ENCODE data around the gene GMPR.

GMPR gene

DNA sequence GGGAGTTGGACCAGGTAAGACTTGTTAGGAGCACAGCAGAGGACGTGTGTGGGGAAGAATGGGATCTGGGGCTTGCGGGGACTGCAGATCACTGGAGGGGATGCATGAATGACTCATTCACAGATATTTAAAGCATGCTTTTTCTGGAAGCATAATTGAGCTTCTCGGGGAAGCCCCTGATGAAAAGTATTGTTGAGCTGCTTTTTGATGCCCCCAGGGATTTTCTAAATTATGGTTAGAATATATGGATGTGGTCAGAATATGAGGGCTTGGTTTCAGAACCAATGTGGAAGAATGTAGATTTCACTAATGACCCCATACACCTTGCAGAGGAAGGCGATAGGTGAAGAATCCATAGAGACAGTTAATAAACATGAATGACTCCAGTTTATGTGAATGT, 36.1 kb downstream of the GMPR start:
- no peak for DNase-seq

DNA sequence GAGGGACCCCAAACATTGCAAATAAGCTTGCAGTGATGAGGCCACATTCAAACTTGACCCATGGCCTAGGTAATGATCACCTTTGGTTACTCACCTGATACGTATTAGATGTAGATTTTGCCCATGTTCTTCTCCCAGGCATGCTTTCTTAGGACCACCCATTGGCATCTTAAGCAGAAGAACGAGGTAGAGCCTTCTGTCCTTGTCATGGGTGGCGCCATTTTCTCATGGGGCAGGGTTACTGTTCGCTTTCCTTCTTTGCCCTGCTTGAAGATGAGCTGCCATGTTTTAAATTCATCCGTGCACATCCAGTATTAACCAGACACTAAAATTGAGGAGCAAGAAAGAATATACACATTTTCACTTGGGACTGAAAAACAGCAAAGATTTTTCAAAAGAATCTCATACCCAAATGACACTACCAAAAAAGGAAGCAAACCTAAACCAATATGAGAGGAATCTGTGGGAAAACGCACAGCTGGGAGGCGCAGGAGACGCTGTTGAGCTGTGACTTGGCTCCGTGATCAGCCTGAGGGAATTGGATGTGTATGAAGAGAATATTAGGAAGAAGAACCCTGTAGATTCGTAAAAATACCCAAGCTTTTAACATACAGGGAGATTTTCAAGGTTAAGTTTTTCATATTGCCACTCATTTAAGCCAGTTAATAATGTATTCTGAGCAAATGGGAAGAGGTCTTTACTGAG, 36.6 kb downstream of the GMPR start:
- no peak for DNase-seq

DNA sequence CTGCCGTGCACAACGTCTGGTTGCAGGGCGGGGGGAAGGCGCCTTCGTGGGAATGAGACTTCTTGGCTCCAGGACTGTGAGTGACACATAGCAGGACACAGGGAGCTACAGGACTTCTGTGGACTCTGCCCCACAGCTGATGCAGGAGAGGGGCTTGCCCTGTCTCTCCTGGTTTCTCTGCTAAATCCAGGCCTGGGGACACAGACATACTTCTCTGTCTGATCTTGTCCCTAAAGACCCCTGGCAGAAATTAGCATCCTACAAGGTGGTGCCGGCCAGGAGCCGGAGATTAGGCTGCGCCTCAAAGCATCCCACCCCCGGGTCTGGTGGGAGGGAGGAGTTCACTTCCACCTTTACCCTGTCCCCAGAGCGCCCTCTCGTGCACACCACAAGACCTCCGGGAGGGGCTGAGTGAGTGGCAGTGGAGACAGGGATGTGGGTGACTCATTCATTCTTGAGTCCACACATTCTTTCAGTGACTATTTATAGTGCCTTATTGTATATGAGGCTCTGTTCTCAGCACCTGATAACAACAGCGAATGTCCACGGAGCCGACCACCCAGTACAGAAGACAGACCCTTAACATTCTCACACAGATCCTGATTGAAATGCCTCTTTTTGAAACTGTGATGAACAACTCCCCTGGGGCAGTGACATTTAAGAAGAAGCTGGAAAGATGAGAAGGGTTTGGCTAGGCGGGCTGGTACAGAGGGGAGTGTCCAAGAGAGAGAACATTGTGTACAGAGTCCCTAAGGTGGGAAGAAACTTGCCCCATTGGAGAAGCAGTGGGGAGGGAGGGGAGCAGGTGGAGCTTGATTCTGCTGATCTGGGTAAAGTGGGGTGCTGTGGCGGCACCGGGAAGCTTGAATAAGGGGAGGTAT, 39.0 kb downstream of the GMPR start:
- DNase-seq = peak in 1 of 5 experiments; percentile 31

DNA sequence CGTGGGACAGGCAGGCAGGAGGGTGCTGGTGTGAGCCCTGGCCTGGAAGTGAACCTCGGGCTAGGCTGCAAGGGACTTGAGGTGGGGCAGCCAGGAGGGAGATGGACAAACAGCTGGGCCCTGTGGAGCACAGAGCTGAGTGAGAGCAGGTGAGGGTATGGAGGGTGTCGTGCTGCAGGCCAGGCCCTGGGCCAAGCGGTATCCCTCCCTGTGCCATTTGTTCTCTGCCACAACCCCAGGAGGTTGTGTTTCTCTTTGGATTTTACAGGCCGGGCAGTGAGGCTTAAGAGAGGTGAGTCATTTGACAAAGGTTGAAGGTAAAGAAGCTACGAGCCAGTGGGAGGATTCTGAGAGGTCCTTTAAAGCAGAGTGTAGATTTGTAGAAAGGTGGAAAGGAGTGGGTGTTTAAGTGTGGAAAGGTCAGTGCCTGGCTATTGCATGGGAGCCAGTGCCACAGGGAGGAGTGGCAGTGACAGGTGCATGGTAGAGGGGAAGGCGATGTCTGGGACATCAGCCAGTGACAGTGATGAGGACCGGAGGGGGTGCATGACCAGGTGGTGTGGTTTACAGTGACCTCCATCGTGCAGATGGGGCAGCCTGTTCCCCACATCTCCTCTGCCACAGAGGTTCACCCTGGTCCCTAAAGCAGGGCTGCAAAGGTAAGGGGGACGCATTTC, 39.8 kb downstream of the GMPR start:
- no peak for DNase-seq

DNA sequence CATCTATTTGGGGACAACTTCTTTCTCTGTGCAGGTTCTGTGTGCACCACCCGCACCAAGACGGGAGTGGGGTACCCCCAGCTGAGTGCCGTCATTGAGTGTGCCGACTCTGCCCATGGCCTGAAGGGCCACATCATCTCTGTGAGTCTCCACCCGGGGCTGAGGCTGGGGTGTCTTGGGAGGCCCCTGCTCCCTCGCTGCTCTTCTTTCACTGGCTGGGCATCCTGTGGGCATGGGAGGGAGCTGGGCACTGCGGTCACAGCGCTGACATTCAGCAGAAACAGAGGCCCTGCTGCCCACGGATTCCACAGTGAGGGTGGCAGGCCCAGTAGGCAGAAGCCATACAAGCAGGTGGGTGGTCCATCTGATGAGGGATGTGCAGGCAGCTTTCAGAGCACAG, 40.4 kb downstream of the GMPR start:
- DNase-seq = no peak

DNA sequence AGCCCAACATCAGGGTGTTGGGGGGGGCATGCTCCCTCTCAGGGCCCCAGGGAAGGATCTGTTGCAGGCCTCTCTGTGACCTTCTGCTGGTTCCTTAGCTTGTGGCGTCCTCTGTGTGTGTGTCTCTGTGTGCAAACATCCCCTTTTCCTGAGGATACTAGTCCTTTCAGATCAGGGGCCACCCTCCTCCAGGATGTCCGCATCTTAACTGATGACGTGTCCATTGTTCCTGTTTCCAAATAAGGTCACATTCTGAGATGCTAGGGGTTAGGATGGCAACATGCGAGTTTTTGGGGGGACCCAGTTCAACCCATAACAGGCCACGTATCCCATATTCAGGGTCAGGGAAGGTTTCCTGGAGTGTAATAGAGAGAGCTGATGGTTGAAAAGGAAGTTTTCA, 40.9 kb downstream of the GMPR start:
- DNase-seq = no peak

DNA sequence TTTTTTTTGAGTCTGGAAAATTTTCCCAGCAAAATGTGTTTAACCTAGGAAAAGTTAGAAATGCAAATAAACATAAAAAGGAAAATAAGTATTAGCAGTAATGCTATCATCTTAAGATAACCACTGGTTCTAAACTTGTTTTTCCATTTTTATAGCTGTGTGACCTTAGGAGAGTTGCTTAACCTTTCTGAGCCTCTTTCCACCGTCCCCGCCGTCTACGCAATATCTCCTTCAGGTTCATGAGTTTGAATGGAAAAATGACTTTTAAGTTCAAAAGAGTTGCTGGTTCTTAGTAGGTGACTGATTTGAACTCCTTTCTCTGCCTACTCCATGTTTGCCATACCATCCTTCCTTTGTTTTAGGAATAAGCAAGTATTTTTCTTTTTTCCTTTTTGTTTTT, 44.0 kb downstream of the GMPR start:
- DNase-seq = no peak

DNA sequence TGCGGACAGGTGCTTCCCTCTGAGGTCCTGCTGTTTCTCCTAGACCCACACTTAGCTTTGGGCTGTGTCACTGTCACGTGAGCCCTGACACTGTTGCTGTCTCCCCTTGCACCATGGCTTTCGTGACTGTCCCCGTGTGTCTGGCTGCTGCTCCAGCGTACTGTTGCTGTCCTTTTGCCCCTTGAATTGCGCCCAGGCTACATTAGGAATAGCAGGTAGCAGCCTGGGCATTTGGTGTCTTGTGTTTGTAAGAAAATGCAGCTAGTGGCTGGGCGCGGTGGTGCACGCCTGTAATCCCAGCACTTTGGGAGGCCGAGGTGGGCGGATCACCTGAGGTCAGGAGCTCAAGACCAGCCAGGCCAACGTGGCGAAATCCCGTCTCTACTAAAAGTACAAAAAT, 46.1 kb downstream of the GMPR start:
- no peak for DNase-seq

DNA sequence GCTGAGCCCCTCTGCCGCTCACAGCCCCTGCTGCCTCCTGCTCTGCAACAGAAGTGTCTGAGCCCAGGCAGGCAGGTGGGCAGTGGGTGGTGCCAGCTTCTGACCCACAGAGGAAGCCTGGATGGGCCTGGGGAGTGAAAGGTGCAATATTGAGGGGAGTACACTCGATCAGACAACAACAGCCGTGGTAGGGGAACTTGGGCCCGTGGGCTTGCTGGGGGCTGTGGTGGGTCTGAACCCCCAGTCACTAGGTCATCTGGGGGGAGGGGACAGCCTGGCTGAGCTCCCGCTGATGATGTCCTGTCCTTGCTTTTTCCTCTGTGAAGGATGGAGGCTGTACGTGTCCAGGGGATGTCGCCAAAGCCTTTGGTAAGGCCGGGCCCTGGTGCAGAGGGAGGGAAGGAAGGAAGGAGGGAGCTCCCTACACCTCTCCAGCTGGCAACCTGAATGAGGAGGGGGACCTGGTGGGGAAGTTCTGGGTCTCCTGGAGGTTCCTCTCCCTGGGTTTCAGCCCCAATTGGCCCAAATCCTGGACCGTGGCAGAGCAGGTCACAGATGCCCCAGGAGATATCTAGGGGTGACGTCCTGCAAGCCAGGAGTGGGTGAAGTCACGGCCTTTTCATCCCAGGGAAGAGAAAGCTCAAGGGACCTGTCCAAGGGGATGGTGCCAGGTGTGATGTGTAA, 47.2 kb downstream of the GMPR start:
- no peak for DNase-seq

DNA sequence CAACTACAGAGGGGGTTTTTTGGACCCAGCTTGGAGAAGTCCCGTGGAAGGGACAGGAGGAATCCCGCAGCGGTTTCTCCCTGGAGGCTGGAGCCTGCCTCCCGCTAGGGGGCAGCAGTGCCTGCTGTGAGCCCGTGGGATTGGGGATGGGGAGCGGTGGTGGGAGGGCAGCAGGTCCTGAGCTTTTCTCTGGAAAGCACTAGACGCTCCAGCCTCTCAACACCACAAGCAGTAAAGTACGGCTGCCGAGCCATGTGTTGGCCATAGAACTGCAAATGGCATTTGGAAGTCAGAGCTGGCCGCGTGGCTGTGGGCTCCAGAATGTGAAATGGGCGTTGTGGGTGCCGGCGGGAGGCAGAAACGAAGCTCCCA, 47.8 kb downstream of the GMPR start:
- peak in 1 of 5 experiments; percentile 17 for DNase-seq

DNA sequence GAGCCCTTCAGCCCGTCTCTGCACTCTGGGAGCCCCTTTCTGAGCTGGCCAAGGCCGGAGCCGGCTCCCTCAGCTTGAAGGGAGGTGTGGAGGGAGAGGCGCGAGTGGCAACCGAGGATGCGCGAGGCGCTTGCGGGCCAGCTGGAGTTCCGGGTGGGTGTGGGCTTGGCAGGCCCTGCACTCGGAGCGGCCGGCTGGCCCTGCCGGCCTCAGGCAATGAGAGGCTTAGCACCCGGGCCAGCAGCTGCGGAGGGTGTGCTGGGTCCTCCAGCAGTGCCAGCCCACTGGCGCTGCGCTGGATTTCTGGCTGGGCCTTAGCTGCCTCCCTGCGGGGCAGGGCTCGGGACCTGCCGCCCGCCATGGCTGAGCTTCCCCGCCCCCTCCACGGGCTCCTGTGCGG, 49.8 kb downstream of the GMPR start:
- no peak for DNase-seq

DNA sequence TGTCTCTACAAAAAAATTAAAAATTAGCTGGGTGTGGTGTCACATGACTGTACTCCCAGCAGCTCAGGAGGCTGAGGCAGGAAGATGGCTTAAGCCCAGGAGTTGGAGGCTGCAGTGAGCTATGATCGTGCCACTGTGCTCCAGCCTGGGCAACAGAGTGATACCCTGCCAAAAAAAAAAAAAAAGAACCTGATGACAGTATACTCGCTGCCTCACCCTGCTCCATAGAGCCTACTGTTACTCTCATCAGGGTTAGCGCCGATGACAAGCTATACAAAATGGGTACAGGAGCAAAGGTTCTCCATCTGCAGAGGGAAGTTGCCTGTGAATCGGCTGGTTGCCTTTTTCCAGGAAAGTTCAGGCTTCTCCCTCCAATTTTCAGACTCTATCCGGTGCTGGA, 53.4 kb downstream of the GMPR start:
- no peak for DNase-seq

DNA sequence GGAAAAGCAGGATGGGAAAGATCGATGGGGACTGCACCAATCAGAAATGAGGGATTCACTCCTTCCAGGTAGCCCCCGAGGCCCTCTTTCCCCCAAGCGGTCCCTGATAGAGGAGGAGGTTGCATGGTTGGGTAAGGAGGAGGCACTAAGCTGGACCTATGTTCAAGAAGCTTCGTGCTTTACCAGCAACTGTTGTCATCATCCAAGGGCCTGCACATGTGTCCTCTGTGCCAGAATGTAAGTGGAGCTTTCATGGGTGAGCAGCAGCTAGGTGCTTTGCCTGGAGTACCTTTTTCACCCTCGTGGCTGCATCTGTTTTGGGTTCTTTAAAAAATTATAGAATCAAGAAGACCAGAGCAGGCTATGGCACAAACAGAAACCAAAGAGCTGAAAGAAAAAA, 54.0 kb downstream of the GMPR start:
- DNase-seq = no peak

DNA sequence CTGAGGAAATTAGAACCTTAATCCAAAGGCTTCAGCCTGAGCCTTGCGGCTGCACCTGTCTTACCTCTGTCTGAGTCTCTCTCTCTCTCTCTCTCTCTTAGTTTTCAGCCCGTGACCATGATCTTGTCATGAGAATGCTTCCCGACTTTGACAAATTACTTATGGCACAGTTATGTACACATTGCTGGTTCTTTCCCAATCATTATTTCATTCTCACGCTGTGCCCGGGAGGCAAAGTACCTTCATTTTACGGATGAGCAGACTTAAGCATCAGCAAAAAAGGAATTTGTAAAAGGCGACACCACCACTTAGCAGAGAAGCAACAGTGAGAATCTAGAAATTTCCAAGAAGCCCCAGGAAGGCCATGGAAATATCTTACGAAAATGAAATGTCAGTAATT, 54.6 kb downstream of the GMPR start:
- DNase-seq = no peak

DNA sequence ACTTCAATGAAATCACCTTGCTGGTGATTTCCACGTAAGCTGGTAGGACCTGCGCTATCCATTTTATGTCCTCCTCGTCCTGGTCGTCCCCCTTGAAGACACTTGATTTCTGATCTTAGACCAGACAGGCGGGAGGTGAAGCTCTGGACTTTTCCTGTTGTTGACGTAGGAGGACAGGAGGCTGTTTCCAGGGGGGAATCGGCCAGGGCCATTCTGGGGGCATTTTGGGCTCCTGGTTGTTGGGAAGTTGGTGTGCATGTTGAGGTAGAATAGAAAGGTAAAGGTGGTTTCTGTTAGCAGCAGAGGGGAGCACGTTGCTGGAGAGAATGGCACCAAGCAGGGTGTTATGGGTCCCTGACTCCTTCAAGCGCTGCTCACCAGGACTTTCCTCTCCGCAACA, 56.0 kb downstream of the GMPR start:
- no peak for DNase-seq

DNA sequence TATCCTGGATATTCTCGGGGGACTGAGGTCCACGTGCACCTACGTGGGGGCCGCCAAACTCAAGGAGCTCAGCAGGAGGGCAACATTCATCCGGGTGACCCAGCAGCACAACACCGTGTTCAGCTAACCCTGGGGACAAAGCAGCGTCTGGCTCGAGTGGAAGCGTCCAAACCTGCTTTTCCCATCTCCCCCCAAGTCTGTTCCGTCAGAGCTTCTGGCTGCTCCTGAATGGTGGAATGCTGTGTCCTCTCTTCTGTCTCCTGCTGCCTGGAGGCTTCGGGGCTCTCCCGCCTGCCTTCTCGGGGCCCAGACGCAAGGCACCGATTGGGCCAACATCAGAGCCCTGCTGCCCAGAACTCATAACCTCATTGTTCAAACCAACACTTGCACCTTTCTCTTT, 56.7 kb downstream of the GMPR start:
- no peak for DNase-seq

DNA sequence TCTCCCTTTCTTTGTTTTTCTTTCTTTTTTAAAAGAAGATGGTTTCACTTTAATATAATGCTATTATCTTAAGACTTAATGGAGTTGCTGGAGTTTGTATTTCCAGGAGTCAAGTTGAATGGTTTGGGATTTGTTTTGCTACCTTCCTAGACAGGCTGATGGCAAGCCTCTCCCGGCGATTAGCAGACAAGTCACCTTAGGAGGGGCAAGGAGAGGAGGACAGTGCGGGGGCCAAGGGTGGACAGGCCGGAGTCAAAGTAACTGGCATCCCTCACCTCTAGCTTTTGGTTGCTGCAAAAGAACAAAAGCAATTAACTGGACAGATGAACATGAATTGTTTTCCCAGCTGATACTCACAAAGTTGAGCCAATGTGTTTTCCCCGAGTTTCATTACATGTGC, 57.1 kb downstream of the GMPR start:
- no peak for DNase-seq

DNA sequence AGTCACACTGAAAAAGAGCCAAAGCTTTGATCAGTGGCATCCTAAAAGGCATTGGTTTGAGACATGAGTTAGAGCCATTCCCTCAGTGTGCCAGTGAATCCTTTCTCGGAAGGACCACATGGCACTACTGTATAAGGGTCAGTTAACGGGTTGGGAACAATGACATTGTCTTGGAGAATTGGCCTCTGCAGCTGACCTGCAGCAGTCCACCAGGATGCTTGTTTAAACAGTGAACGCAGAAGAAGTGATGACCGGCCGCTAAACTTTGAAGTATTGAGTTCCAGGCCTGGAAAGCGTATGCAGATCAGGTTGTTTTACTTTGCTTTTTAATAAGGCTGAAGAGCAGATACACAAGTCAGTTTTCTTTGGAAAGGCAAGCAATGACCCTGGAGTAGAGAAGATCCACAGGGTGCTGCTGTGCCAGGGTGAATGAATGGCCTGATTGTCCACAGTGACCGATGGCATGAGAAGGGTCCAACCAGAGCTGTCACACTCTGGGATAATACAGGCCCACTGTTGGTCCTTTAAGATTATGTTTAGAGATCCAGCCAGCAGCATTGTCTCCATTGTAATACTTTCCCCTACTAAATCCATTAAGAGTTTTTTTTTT, 57.8 kb downstream of the GMPR start:
- DNase-seq = no peak

DNA sequence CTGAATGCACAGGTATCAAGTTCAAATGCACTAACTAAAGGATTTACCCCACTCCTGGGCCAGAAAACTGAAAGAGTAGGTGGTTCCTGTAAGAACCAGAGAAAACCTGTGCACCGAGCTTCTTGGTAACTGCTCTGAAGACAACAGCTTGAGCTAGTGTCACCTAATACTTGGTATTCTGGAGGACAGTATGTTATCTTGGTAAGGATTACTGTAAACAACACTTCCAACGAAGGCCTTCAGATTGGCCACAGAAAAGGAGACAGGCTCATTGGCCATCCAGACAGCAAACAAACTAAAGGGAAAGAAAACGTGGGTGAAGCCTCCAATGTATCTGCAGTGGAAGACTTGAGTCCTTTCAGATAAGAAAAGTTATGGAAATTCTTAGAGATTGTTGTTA, 61.5 kb downstream of the GMPR start:
- DNase-seq = no peak

DNA sequence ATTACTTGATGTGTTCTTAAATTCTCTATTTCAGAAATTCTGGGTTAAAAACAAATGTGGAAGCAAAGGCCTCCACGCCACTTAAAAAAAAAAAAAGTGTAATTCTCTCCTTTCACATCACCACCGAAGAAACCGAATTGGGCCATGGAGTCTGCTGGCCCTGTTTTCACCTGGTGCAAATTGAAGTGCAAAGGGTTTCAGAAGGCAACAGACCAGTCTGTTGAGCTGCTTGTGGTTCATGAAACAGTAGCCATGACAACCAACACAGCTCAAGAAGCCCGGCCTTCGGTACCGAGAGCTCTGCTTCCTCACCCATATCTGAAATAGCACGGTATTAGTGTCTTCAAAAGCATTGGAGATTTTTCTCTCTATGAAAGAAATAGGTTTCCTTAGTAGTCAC, 63.1 kb downstream of the GMPR start:
- no peak for DNase-seq

DNA sequence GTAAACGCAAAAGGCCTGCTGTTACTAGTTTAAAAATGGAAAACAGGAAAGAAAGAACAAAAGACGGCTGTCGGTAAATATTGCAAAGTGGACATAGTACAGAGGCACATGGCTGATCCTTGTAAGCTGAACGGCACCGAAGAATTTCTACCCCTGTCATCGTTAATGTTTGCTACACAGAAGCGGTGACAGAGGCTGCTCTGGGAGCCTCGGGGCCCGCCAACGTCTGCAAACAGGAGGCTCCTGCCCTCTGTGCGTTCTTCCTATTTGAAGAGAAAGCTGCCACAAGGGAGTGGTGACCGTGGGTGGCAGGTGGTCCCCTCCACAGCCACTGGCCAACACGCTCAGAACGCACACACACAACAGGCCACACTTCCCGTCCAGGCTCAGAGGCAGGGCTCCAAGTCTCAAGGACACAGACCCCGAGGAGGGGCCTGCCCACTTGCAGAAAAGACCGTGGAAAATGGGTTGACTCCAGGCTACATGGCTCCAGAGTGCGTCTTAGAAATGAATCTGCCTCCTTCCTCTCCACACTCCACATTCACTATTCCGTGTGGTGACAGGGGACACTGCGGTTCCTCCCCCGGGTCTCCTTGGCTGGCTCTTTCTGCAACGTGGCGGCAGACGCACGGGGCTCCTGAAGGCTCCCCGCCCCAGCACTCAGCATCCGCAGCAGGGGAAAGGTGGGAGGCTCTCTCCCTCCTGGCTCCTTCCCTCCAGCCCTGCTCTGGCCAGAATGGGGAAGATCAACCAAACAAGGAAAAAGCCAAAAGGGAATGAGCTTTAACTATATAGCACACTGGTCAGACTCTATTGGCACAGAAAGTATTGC, 64.5 kb downstream of the GMPR start:
- DNase-seq = no peak

DNA sequence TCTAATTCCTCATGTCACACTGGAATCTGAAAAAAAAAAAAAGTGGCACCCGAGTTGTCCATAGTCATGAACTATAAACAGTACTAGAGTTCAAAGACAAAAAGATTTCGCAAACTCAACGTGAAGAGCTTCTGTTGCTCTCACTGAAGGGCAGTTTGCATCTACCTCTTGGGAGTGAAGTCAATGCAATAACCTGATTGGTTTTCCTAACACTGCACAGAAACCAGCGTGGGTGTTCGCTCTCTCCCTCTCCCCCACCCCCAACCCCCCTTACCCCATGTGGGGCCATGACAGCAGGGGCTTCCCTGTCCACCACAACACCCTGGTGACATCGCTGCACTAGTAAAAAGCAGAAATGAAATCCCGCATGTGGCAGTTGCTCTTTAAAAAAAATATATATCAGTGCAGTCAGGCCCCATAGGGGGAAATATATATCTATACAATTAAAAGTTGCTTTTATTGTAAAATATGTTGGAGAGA, 66.9 kb downstream of the GMPR start:
- DNase-seq = no peak

All from T-helper 2 cell (primary cell).